CD4-positive, alpha-beta T cell treated with Interleukin-10 for 1 hour (primary cell): ENCODE results near the gene B4GAT1.
"Not testable (repeated sequence)": the region's sequence is repeated elsewhere in the genome, so short reads cannot be mapped to it uniquely, and the experiment has no call there.

ENCODE experiments used
- DNase-seq: peaks from one replicate; pipeline ENCODE4 v3.0.0-alpha.2; 2020

Gene B4GAT1

GRCh38 chr11:66347425-66348276, at the start of gene B4GAT1:
B4GAT1 (minus strand) TSS chr11:66347629; CDS start chr11:66347545, 84 bp downstream.
- peak; percentile 89 for DNase-seq

DNA sequence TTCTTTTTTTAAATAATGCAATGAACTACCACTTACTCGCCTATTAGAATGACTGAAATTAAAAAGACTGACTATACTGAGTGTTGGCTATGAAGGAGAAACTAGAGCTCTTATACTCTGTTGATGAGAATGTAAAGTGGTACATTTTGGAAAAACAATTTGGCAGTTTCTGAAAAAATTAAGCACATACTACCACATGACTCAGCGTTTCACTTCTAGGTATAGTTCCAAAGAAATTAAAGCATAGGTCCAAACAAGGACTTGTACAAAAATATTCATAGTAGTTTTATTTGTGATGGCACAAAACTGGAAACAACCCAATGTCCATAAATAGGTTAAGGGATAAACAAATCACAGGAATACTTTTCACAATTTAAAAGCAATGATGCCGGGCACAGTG, 46.5 kb upstream of the B4GAT1 start:
- no peak for DNase-seq

- no peak for DNase-seq
Observed at GRCh38 chr11:66391322-66391721, 43.9 kb upstream of the B4GAT1 start.

- DNase-seq: peak; percentile 80
Observed at GRCh38 chr11:66388780-66389386, 41.5 kb upstream of the B4GAT1 start.

GRCh38 chr11:66386171-66387069, 39.0 kb upstream of the B4GAT1 start:
- DNase-seq: peak; percentile 84

- DNase-seq: not testable (repeated sequence)
Observed at GRCh38 chr11:66384316-66384715, 36.9 kb upstream of the B4GAT1 start.

GRCh38 chr11:66380264-66380663, 32.8 kb upstream of the B4GAT1 start:
- DNase-seq: not testable (repeated sequence)

- not testable (repeated sequence) for DNase-seq
Observed at GRCh38 chr11:66373690-66374287, 26.4 kb upstream of the B4GAT1 start.

DNA sequence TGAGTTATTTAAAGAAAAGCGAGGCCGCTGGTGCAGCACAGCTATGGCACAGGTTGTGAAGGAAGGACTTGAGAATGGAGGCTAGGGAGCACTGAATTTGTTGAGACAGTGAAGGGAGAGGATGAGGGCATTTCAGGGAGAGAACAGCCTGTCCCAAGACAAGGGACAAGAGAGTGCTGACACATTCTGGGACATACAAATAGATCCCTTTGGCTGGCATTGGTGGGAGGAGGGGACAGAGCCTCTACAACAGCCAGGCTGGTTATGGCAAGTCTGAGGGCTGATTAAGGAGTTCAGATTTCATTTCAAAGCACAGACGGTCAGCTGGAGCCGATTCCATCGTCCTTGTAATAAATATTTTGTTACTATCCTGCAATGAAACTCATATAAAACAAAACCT, 25.8 kb upstream of the B4GAT1 start:
- no peak for DNase-seq

GRCh38 chr11:66371627-66372415, 24.4 kb upstream of the B4GAT1 start, which contains the start of gene SLC29A2:
SLC29A2 (minus strand) TSS chr11:66371760; CDS start chr11:66371591, 169 bp downstream.
- DNase-seq: peak; percentile 82

GRCh38 chr11:66369073-66369894, 21.9 kb upstream of the B4GAT1 start:
- DNase-seq: no peak

GRCh38 chr11:66368484-66368883, 21.1 kb upstream of the B4GAT1 start:
- no peak for DNase-seq

DNA sequence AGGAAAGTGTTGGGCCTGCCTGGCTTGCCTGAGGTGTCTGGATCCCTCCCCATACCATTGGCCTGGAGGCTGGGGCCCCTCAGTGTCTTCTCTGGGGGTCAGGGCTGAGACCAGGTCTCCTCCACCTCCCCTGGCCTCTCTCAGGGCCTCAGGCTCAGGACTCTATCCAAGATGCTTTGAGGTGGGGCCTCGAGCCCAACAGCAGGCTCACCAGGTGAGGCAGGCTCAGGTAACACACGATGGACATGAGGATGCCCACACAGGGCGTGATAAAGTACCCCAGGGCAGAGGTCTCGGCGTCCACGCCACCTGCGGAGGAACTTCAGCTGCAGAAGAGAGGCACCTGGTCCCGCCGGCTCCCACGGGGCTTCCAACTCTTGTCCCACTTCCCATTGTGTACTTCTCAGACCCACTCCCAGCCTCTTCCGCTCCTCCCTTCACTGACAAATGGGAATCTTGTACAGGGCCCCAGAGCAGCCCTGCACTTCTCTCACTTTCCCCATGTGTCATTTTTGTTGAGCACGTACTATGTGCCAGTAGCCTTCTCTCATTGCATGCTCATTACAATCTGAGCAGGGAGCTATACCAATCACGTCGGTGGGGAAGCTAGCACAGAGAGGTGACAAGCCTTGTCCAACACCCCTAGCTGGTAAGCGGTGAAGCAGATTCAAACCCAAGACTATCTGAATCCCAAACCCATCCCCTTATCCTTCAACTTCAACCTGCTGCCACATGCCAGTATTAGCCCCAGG, 20.3 kb upstream of the B4GAT1 start:
- DNase-seq: no peak

DNA sequence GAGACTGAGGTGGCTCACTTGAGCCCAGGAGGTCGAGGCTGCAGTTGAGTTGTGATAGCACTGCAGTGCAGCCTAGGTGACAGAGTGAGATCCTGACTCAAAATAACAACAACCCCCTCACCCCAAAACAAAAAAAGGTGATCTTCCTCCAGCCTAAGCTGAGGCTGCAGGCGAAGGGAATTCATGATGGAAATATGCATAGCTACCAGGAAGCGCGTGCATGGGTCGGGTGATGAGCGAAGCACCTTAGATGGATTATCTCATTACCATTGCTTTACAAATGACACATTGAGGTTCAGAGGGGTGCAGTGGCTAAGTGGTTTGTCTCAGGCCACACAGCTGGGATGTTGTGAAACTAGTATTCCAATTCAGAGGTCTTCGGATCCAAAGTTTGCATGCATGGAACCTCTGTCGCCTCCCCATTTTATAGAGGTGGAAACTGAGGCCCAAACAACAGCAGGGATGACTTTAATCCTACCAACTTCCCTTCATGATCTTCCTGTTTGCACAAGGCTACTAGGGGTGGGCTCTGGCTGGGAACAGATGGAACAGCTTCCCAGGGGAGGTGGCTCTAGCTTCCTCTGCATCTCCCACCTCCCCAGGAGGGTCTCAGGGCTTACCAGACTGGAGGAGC, 19.5 kb upstream of the B4GAT1 start:
- DNase-seq: no peak

GRCh38 chr11:66365711-66366619, 18.5 kb upstream of the B4GAT1 start:
- no peak for DNase-seq

DNA sequence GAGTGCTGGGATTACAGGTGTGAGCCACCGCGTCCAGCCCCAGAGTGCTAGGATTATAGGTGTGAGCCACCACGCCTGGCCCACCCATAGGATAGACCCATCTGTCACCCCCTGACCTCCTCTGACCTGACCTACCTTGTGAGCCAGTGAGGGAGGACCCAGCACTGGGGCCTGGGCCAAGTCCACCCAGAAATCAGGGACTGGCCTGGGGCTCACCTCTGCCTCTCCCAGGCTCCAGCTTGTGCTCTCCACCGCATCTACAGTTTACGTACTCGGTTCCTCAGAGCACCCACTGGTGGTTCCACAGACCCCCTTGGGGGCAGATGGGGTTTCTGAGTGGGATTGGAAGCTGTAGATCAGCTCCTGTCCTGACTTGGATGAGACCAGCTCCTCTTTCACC, 17.7 kb upstream of the B4GAT1 start:
- no peak for DNase-seq

- DNase-seq: peak; percentile 69
Observed at GRCh38 chr11:66363805-66364535, 16.5 kb upstream of the B4GAT1 start.

DNA sequence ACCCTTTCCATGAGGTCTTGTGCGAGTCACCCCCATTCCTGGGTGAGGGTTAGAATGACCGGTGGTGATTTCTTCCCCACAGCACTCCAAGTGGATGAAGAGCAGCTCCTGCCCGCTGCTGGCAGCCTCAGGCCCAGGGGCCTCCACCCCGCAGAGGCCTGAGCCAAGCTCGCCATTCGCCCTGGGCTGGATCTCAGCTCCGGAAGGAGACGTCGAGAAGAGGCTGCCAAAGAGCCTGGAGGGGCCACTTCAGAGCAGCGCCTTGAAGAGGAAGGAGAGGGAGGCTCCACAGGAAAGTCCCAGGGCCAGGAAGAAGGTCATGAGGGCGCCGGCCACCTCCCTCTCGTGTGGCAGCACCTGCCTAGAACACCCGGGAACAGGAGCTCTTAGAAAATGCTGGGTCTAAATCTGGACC, 15.8 kb upstream of the B4GAT1 start:
- no peak for DNase-seq
